NCI-H226 (cell line): Measurements from ENCODE around the gene BMPER.

Experiments used
- DNase-seq: peaks from one replicate; pipeline ENCODE4 v3.0.0-alpha.2; 2015

The BMPER gene

DNA sequence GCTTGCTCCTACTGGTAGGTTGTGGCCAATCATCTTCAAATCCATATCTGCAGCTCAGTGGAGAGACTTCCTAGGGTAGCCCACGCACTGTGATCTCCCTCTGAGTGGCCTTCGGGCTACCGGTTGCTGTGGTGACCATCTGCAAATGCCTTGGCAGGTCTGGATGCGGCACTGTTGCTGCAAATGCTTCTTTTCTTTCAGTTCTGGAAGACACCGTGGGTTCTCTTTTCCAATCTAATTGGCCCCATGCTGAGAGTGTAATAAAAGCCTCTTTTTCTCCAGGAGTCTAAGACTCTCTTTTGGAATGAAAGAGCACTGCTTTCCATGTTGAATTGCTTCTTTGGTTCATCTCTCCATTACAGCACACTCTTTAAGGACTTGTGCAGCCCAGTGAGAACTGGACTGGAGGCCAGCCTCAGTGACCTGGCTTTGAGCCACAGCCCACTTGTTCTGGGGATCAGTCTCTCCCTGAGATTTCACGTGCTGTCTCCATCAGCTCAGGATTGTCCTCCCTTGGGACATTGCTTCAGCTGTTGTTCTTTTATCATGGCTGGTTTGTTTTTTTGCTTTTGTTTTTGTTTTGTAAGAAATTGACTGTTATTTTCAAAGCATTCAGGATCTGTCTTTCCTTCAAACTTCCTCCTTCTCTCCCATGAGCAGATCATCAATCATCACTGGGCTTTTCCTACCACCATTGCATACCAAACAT lies 286.6 kb downstream of the BMPER start:
- DNase-seq: no peak

DNA sequence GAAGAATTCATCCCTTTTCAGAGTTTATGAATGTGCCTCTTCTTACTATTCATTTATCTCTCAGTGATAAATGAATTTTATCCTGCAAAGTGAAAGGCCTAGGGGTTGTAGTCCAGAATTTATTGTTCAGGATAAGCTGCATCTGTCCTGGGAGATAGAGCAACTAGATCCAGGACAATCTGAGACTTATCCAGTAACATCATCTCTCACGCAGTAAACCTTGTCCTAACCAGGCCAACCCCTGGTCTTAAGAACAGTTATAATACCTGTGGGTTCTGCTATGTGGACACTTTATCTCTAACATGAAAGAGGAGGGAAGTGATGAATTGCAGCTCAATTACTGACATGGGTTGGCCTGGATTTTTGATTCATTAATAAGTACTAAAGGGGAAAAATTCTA lies 287.6 kb downstream of the BMPER start:
- DNase-seq: no peak

DNA sequence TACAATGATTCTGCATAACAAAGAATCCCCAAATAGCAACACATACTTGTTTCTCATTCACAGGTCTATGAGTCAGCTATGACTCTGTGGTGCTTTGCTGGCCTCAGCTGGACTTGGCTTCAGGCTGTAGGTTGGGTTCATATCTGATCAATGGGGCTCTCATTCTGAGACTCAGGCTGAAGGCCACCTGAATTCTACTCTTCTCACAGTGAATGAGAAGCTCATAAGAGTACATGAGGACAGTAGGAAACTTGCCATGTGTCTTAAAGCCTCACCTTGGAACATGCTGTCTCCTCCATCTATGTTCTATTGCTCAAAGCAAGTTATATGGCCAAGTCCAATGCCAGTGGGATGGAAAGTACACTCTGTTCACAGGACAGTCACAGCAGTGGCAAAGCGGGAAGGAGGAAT lies 292.9 kb downstream of the BMPER start:
- no peak for DNase-seq
